A549 (cell line): ENCODE results near the gene TCEA2. TPM values are rescaled to one million over a fixed set of nuclear protein-coding genes. Genes with fewer than 3 reads are reported as not detected.

Source experiments
- ATAC-seq, 2 experiments: fragments of 200-7000 bp in 1 of 2; fragments of >200 bp in 1 of 2; cut with Nextera tagmentation in 1 of 2; cut with Tn5 transposase in 1 of 2; 3 replicates each; pipeline versions ENCODE4 v1.8.0 to v1.9.1; 2018 to 2020; ENCODE audit warnings: mild to moderate bottlenecking in 1 of 2, moderate library complexity in 1 of 2
- CTCF ChIA-PET: fragments of 300-600 bp; sonication (Branson Sonifier 250); formaldehyde crosslinking; extraction: SDS; loops from one replicate; lab custom pipeline; 2021; ENCODE audit warnings: antibody characterized with exemption, inconsistent platforms; lab: Yijun Ruan, JAX
- POLR2A ChIA-PET: fragments of 350-600 bp; formaldehyde crosslinking; extraction: SDS; loops from one replicate; lab custom pipeline; 2021; ENCODE audit warnings: antibody characterized with exemption, inconsistent platforms; lab: Yijun Ruan, JAX
- DNase-seq, 2 experiments: peaks; one replicate each; pipeline versions ENCODE4 v3.0.0 to v3.0.0-alpha.2; 2011 to 2016; ENCODE audit warnings: low read depth in 1 of 2, low spot score in 1 of 2
- FAIRE-seq: peaks from 2 replicates; lab custom pipeline; 2011; peaks lifted over from hg19 to GRCh38; lab: Jason Lieb, UNC
- H3K27ac ChIP-seq, 2 experiments: fragments of >200 bp; sonication (Bioruptor Twin); formaldehyde crosslinking; 3 replicates each; pipeline ENCODE4 v1.5.1; 2016 to 2017
- H3K4me1 ChIP-seq: fragments of >200 bp; sonication (Bioruptor Twin); formaldehyde crosslinking; 3 replicates; pipeline ENCODE4 v1.6.1; 2016
- H3K4me2 ChIP-seq: fragments of >200 bp; sonication (Bioruptor Twin); formaldehyde crosslinking; 3 replicates; pipeline ENCODE4 v1.6.1; 2016
- H3K4me3 ChIP-seq: fragments of >200 bp; sonication (Bioruptor Twin); formaldehyde crosslinking; 3 replicates; pipeline ENCODE4 v1.5.1; 2016
- H3K9me3 ChIP-seq: fragments of >200 bp; sonication (Bioruptor Twin); formaldehyde crosslinking; 3 replicates; pipeline ENCODE4 v1.6.1; 2016
- BHLHE40 ChIP-seq: IDR thresholded peaks from 2 replicates; pipeline ENCODE4 v1.6.1; 2012; ENCODE audit warnings: low read depth, low read length, inconsistent platforms
- CBX2 ChIP-seq: fragments of 200-600 bp; sonication (generic); IDR thresholded peaks from 2 replicates; pipeline ENCODE4 v1.6.1; 2016; ENCODE audit warnings: low read depth, mild to moderate bottlenecking, borderline replicate concordance
- CBX8 ChIP-seq: fragments of 200-600 bp; sonication (generic); IDR thresholded peaks from 2 replicates; pipeline ENCODE4 v1.6.1; 2016
- EHF ChIP-seq: fragments of 250-450 bp; sonication (Bioruptor Pico); IDR thresholded peaks from 2 replicates; pipeline ENCODE4 v1.5.0; 2020; ENCODE audit warnings: mild to moderate bottlenecking
- EHMT2 ChIP-seq: fragments of 200-600 bp; sonication (generic); IDR thresholded peaks from 2 replicates; pipeline ENCODE4 v1.6.1; 2016; ENCODE audit warnings: antibody characterized with exemption, low read depth, mild to moderate bottlenecking, moderate library complexity
- ESRRA ChIP-seq: fragments of 150-350 bp; IDR thresholded peaks from 2 replicates; pipeline ENCODE4 v1.6.1; 2014; ENCODE audit warnings: mild to moderate bottlenecking, low read length, borderline replicate concordance
- FOXS1 ChIP-seq: fragments of 250-450 bp; sonication (Bioruptor Pico); IDR thresholded peaks from 2 replicates; pipeline ENCODE4 v1.5.0; 2020; ENCODE audit warnings: mild to moderate bottlenecking, moderate library complexity
- GATA3 ChIP-seq: IDR thresholded peaks from 2 replicates; pipeline ENCODE4 v1.6.1; 2012; ENCODE audit warnings: borderline replicate concordance
- HDAC2 ChIP-seq: fragments of 200-600 bp; sonication (generic); IDR thresholded peaks from 2 replicates; pipeline ENCODE4 v1.6.1; 2016
- HEYL ChIP-seq: fragments of 250-450 bp; sonication (Bioruptor Pico); IDR thresholded peaks from 2 replicates; pipeline ENCODE4 v1.8.0; 2021; ENCODE audit warnings: mild to moderate bottlenecking, moderate library complexity
- HOXB13 ChIP-seq: fragments of 250-450 bp; sonication (Bioruptor Pico); IDR thresholded peaks from 2 replicates; pipeline ENCODE4 v1.5.0; 2020; ENCODE audit warnings: low read depth, mild to moderate bottlenecking, moderate library complexity
- JUN ChIP-seq, 2 experiments: fragments of >200 bp; sonication (Bioruptor Twin); formaldehyde crosslinking; IDR thresholded peaks; 2 replicates in 1 of 2; 3 replicates in 1 of 2; pipeline ENCODE4 v1.6.1; 2016 to 2017
- KDM1A ChIP-seq: fragments of 200-600 bp; sonication (generic); IDR thresholded peaks from 2 replicates; pipeline ENCODE4 v1.6.1; 2016; ENCODE audit warnings: low read depth, mild to moderate bottlenecking
- MYC ChIP-seq: IDR thresholded peaks from 2 replicates; pipeline ENCODE4 v1.6.1; 2012; ENCODE audit warnings: mild to moderate bottlenecking, inconsistent platforms, low read length, improper control_type of control experiment, borderline replicate concordance
- NR3C1 ChIP-seq: fragments of >200 bp; sonication (Bioruptor Twin); formaldehyde crosslinking; IDR thresholded peaks from 3 replicates; pipeline ENCODE4 v1.6.1; 2017
- RARB ChIP-seq: fragments of 250-450 bp; sonication (Bioruptor Pico); IDR thresholded peaks from 2 replicates; pipeline ENCODE4 v1.8.0; 2021; ENCODE audit warnings: mild to moderate bottlenecking, moderate library complexity
- RNF2 ChIP-seq: fragments of 200-600 bp; sonication (generic); IDR thresholded peaks from 2 replicates; pipeline ENCODE4 v1.6.1; 2016; ENCODE audit warnings: low read depth, mild to moderate bottlenecking, antibody characterized with exemption, moderate library complexity, borderline replicate concordance
- TP53 ChIP-seq: fragments of 250-450 bp; sonication (Bioruptor Pico); IDR thresholded peaks from 2 replicates; pipeline ENCODE4 v1.5.0; 2021; ENCODE audit warnings: mild to moderate bottlenecking, moderate library complexity
- ZSCAN20 ChIP-seq: fragments of 250-450 bp; sonication (Bioruptor Pico); IDR thresholded peaks from 2 replicates; pipeline ENCODE4 v1.8.0; 2022; ENCODE audit warnings: mild to moderate bottlenecking, moderate library complexity
- WGBS: methylation state at CpG from one replicate; pipeline ENCODE4 v1.1.6; 2017; ENCODE audit errors: missing lambda C conversion rate; 5-methylcytosine and 5-hydroxymethylcytosine counted together
- polyA plus RNA-seq, 4 experiments: library from polyadenylated mRNA; depleted of rRNA in 3 of 4; stranded (reverse); fragments of >200 nt; fragmentation: RNase III in 1 of 4; extraction: RNeasy Plus Mini Kit Qiagen cat#74134 plus additional on column Dnase treatment in 1 of 4; gene quantifications; 2 replicates in 3 of 4; 3 replicates in 1 of 4; pipeline ENCODE4 v1.2.3, GENCODE V29; 2011 to 2017
- TF ChIP-seq, protein P1 (sequence below): fragments of 200-600 bp; sonication (generic); IDR thresholded peaks from 2 replicates; pipeline ENCODE4 v1.6.1; 2016; ENCODE audit warnings: antibody characterized with exemption, mild to moderate bottlenecking, moderate library complexity
- TF ChIP-seq, protein P2 (sequence below): fragments of 250-450 bp; sonication (Bioruptor Pico); IDR thresholded peaks from 2 replicates; pipeline ENCODE4 v1.5.0; 2020; ENCODE audit warnings: low read depth, mild to moderate bottlenecking, moderate library complexity
- TF ChIP-seq, protein P3 (sequence below): IDR thresholded peaks from 2 replicates; pipeline ENCODE4 v1.6.1; 2012
- TF ChIP-seq, protein P4 (sequence below): IDR thresholded peaks from 2 replicates; pipeline ENCODE4 v1.6.1; 2012; ENCODE audit warnings: low read depth, borderline replicate concordance
- TF ChIP-seq, protein P5 (sequence below): fragments of >200 bp; sonication (Bioruptor Twin); formaldehyde crosslinking; IDR thresholded peaks from 3 replicates; pipeline ENCODE4 v1.6.1; 2016

TCEA2 gene
- polyA plus RNA-seq, 2 of the 4 experiments (the other 2 are of a cell fraction) = 11.2 to 29.8 TPM

DNA sequence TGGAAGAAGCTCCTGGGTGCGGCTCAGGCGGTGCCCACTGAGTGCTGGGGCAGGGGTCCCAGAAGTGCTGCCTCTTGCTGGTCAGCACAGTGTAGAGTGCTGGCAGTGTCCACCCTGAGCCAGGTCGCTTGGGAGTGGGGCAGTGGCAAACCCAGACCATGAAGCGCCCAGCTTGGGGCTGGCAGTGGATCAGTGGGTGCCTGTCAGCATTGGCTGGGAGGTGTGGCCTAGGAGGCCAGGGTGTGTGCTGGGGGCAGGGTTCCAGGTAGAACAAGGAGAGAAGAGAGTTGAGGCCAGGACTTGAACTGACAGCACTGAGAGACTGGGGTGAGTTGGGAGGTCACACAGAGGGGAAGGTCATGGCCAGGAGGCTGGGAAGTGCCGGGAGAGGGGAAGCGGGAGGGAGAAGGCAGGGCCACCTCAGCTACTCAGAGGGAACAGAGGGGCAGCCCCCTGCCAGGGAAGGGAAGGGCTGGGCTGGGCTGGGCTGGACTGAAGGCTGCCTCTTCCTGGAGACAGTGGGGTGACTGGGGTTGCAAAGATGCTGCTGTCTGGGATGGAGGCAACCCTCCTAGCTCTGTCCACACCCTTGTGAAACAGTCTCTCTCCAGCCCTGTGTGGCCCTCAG is 4.1 kb downstream of the TCEA2 start (continued):
- no peak for TF ChIP-seq CBX2
- no peak for TF ChIP-seq NR3C1

DNA sequence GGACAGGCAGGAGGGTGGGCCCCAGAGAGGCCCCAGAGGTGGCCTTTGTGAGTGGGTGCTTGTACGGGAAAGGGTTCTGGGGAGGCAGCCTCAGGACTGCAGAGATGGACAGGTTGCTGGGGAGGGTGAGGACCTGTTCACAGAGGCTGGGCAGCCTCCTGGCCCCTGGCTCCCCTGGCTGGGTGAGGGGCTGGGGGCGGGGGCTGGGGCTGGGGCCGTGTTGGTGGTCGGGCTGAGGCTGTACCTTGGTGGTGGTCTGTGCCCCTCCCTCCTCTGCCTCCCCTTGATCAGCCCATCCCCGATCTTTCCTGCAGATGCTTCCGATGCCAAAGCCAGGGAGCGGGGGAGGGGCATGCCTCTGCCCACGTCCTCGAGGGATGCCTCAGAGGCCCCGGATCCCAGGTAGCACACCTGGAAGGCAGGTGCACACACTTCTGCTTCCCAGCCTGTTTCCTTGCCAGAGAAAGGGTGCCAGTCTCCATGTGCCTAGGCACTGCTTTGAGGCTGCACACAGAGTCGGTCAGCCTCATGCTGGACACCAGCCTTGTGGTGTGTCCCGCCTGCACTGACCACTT is 4.8 kb downstream of the TCEA2 start:
- 81% methylated on average over 10 of the region's 12 CpGs for WGBS
- no peak overlapping the region for H3K4me2 ChIP-seq
- H3K4me3 ChIP-seq = no peak overlapping the region
- ChIA-PET CTCF (interaction anchor here (1.3 to 3.7 kb wide), 7 partner anchors 8 to 28 kb away, joined by 4 to 34 read pairs (median 15); partner anchors contain the start of genes OPRL1 and RGS19), POLR2A (no interaction called here)
- H3K9me3 ChIP-seq = no peaks in the 10 kb centered on the region
- DNase-seq = no peak
- no peak overlapping the region for H3K27ac ChIP-seq
- H3K4me1 ChIP-seq = peaks cover 36% of the 10 kb centered on the region
- TF ChIP-seq HEYL (CRISPR knock-in tag) (no peak), RNF2 (no peak), EHMT2 (no peak), TP53 (CRISPR knock-in tag) (no peak), NR3C1 (no peak), BHLHE40 (no peak), ZSCAN20 (CRISPR knock-in tag) (no peak), CBX8 (no peak), ESRRA (no peak), HDAC2 (no peak), KDM1A (no peak)
- TF ChIP-seq, protein P1, sequence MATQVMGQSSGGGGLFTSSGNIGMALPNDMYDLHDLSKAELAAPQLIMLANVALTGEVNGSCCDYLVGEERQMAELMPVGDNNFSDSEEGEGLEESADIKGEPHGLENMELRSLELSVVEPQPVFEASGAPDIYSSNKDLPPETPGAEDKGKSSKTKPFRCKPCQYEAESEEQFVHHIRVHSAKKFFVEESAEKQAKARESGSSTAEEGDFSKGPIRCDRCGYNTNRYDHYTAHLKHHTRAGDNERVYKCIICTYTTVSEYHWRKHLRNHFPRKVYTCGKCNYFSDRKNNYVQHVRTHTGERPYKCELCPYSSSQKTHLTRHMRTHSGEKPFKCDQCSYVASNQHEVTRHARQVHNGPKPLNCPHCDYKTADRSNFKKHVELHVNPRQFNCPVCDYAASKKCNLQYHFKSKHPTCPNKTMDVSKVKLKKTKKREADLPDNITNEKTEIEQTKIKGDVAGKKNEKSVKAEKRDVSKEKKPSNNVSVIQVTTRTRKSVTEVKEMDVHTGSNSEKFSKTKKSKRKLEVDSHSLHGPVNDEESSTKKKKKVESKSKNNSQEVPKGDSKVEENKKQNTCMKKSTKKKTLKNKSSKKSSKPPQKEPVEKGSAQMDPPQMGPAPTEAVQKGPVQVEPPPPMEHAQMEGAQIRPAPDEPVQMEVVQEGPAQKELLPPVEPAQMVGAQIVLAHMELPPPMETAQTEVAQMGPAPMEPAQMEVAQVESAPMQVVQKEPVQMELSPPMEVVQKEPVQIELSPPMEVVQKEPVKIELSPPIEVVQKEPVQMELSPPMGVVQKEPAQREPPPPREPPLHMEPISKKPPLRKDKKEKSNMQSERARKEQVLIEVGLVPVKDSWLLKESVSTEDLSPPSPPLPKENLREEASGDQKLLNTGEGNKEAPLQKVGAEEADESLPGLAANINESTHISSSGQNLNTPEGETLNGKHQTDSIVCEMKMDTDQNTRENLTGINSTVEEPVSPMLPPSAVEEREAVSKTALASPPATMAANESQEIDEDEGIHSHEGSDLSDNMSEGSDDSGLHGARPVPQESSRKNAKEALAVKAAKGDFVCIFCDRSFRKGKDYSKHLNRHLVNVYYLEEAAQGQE = no peak
- TF ChIP-seq, protein P2, sequence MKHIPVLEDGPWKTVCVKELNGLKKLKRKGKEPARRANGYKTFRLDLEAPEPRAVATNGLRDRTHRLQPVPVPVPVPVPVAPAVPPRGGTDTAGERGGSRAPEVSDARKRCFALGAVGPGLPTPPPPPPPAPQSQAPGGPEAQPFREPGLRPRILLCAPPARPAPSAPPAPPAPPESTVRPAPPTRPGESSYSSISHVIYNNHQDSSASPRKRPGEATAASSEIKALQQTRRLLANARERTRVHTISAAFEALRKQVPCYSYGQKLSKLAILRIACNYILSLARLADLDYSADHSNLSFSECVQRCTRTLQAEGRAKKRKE (CRISPR knock-in tag) = no peak
- no peak for FAIRE-seq
- ATAC-seq = no peak

DNA sequence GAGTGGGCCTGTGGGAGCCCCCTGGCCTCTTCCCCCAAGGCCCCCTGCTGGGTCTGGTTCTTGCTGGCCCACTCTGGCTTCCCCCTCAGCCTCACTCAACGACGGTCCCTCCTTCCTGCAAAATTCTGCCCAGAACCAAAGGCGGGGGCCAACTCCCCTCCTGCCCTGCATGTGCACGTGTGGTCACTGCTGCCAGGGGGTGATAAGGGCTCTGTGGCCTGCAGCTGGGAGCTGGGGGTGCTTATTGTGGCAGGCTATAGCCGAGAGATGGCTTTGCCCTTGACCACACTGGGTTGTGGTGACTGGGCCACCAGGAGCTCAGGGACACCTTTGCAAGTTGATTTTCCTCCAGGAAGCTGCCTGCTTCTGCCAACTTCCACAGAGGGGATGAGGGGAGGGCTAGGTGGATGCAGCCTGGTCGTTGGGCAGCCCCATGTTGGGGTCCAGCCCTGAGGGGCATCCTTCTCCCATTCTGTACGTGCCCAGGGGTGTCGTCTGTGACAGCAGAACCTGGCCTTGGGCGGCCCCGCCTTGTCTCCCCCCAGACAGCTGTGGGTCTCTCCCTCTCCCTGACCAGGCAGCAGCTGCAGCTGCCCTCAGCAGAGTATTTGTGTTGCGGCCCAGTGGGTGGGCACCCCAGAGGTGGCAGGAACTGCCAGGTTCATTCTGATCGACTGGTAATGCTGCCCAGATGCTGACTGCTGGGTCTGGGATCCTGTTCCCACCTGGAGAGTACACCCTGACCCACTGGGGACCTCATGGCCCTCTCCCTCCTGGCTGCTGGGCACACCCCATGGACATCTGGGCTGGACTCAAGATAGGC is 5.6 kb downstream of the TCEA2 start:
- Histone ChIP-seq H3K4me1 (peaks cover 36% of the 10 kb centered on the region), H3K4me2 (no peak overlapping the region), H3K9me3 (no peaks in the 10 kb centered on the region), H3K4me3 (no peak overlapping the region), H3K27ac (no peak overlapping the region)
- ChIA-PET CTCF (interaction anchor here (0.5 to 3.7 kb wide), 13 partner anchors 9 to 516 kb away, joined by 3 to 34 read pairs (median 6); partner anchors contain the start of genes OPRL1, RGS19 and SOX18), POLR2A (no interaction called here)
- ATAC-seq = no peak
- 13% methylated on average over 1 of the region's 12 CpGs for WGBS
- DNase-seq = no peak
- FAIRE-seq = no peak
- TF ChIP-seq TP53 (CRISPR knock-in tag) = no peak
- no peak for TF ChIP-seq GATA3
- no peak for TF ChIP-seq CBX8
- TF ChIP-seq, protein P3, sequence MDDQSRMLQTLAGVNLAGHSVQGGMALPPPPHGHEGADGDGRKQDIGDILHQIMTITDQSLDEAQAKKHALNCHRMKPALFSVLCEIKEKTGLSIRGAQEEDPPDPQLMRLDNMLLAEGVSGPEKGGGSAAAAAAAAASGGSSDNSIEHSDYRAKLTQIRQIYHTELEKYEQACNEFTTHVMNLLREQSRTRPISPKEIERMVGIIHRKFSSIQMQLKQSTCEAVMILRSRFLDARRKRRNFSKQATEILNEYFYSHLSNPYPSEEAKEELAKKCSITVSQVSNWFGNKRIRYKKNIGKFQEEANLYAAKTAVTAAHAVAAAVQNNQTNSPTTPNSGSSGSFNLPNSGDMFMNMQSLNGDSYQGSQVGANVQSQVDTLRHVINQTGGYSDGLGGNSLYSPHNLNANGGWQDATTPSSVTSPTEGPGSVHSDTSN = no peak
- TF ChIP-seq, protein P4, sequence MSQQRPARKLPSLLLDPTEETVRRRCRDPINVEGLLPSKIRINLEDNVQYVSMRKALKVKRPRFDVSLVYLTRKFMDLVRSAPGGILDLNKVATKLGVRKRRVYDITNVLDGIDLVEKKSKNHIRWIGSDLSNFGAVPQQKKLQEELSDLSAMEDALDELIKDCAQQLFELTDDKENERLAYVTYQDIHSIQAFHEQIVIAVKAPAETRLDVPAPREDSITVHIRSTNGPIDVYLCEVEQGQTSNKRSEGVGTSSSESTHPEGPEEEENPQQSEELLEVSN = no peak
- no peak for TF ChIP-seq KDM1A
- no peak for TF ChIP-seq HOXB13 (CRISPR knock-in tag)
- TF ChIP-seq MYC = no peak
- TF ChIP-seq EHF = no peak
- no peak for TF ChIP-seq JUN (IDR thresholded peaks at IDR 0.05)
- no peak for TF ChIP-seq RARB (CRISPR knock-in tag)
- TF ChIP-seq, protein P5, sequence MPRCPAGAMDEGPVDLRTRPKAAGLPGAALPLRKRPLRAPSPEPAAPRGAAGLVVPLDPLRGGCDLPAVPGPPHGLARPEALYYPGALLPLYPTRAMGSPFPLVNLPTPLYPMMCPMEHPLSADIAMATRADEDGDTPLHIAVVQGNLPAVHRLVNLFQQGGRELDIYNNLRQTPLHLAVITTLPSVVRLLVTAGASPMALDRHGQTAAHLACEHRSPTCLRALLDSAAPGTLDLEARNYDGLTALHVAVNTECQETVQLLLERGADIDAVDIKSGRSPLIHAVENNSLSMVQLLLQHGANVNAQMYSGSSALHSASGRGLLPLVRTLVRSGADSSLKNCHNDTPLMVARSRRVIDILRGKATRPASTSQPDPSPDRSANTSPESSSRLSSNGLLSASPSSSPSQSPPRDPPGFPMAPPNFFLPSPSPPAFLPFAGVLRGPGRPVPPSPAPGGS = no peak
- no peak for TF ChIP-seq FOXS1 (CRISPR knock-in tag)
